ENCODE results near the gene JAK3. TPM values are rescaled to one million over a fixed set of nuclear protein-coding genes. Genes with fewer than 3 reads are reported as not detected.
"Not testable (repeated sequence)": the region's sequence is repeated elsewhere in the genome, so short reads cannot be mapped to it uniquely, and the experiment has no call there.

The JAK3 gene
- polyA plus RNA-seq, 10 donors: 1.1 to 5.9 (median 2.1) TPM

GRCh38 chr19:17778968-17779929, 68.5 kb downstream of the JAK3 start:
- DNase-seq: peak in 1 of 3 donors; percentile 54

- peak in 1 of 3 donors; percentile 28 for DNase-seq
These were observed 69.4 kb downstream of the JAK3 start for GRCh38 chr19:17778251-17778967.

GRCh38 chr19:17777840-17778239, 69.9 kb downstream of the JAK3 start:
- DNase-seq: not testable (repeated sequence)

DNA sequence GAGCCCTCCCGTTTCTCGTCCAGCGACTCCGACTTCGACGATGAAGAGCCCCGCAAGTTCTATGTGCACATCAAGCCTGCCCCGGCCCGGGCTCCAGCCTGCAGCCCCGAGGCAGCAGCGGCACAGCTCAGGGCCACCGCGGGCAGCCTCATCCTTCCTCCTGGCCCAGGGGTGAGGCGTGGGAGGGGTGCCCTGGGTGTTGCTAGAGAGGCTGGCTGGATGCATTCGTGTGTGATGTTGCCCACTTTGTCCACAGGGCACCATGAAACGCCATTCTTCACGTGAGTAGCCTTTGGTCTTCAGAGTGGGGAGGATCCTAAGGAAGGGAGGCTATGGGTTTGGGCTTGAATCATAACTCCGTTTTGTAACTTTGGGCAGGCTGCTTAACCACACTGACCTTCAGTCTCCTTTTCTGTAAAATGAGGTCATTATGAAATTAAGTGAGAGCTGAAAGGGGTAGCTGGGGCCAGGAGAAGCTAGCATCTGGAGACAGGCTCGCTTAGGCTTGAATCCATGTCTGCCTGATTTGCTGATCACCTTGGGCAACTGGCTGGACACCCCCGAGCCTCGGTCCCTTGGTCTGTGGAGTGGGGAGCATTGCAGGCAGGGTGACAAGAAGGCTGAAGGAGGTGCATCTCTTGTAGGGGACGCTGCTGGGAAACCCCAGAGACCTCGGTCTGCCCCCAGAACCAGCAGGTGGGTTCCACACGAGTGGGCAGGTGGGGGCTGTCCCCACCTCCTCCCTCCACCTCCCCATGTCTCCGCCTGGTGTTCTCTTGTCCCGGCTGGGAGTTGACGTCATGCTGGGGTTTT, 71.6 kb downstream of the JAK3 start:
- no peak for DNase-seq

GRCh38 chr19:17775245-17775927, 72.4 kb downstream of the JAK3 start:
- no peak for DNase-seq

Other genes starting within 250 kb of the JAK3 start
- gene UNC13A, start 159.6 kb downstream of the JAK3 start, polyA plus RNA-seq (ENCODE audit: insufficient read length in 10 of 10): under 1 TPM; 0.04 to 0.36 (median 0.15) TPM
- 10 to 100 TPM; 17.3 to 38.1 (median 29.0) TPM for gene MAP1S, start 128.5 kb downstream of the JAK3 start, polyA plus RNA-seq (ENCODE audit: insufficient read length in 10 of 10)
- 1 to 10 TPM in 3 of 10 donors, under 1 TPM in 7; 0.29 to 1.7 (median 0.80) TPM for gene FCHO1, start 96.5 kb downstream of the JAK3 start, polyA plus RNA-seq (ENCODE audit: insufficient read length in 10 of 10)
- under 1 TPM in 4 of 10 donors, not detected in 6; 0.05 to 0.71 (median 0.15) TPM for gene B3GNT3, start 52.8 kb downstream of the JAK3 start, polyA plus RNA-seq (ENCODE audit: insufficient read length in 10 of 10)
- under 1 TPM in 2 of 10 donors, not detected in 8; 0.16 to 0.24 TPM for gene INSL3, start 26.5 kb downstream of the JAK3 start, polyA plus RNA-seq (ENCODE audit: insufficient read length in 10 of 10)
- gene RPL18A, start 11.9 kb upstream of the JAK3 start, polyA plus RNA-seq (ENCODE audit: insufficient read length in 10 of 10): 1,000 to 10,000 TPM; 1,678 to 3,130 (median 2,192) TPM
- under 1 TPM in 4 of 10 donors, not detected in 6; 0.06 to 0.11 (median 0.10) TPM for gene SLC5A5, start 24.0 kb upstream of the JAK3 start, polyA plus RNA-seq (ENCODE audit: insufficient read length in 10 of 10)
- 10 to 100 TPM; 39.1 to 76.0 (median 46.1) TPM for gene CCDC124, start 85.0 kb upstream of the JAK3 start, polyA plus RNA-seq (ENCODE audit: insufficient read length in 10 of 10)
- 1 to 10 TPM in 6 of 10 donors, under 1 TPM in 4; 0.43 to 3.4 (median 1.3) TPM for gene KCNN1, start 119.1 kb upstream of the JAK3 start, polyA plus RNA-seq (ENCODE audit: insufficient read length in 10 of 10)
- 1 to 10 TPM; 3.6 to 5.9 (median 4.7) TPM for gene ARRDC2, start 160.2 kb upstream of the JAK3 start, polyA plus RNA-seq (ENCODE audit: insufficient read length in 10 of 10)
- 1 to 10 TPM in 1 of 10 donors, under 1 TPM in 9; 0.10 to 1.6 (median 0.39) TPM for gene IL12RB1, start 239.0 kb upstream of the JAK3 start, polyA plus RNA-seq (ENCODE audit: insufficient read length in 10 of 10)
- 10 to 100 TPM in 1 of 10 donors, 1 to 10 TPM in 9; 5.7 to 13.6 (median 8.8) TPM for gene MAST3, start 249.8 kb upstream of the JAK3 start, polyA plus RNA-seq (ENCODE audit: insufficient read length in 10 of 10)

Measured in muscle of back (tissue), 11 donors.